ENCODE data around the gene TOR4A.

TOR4A gene

DNA sequence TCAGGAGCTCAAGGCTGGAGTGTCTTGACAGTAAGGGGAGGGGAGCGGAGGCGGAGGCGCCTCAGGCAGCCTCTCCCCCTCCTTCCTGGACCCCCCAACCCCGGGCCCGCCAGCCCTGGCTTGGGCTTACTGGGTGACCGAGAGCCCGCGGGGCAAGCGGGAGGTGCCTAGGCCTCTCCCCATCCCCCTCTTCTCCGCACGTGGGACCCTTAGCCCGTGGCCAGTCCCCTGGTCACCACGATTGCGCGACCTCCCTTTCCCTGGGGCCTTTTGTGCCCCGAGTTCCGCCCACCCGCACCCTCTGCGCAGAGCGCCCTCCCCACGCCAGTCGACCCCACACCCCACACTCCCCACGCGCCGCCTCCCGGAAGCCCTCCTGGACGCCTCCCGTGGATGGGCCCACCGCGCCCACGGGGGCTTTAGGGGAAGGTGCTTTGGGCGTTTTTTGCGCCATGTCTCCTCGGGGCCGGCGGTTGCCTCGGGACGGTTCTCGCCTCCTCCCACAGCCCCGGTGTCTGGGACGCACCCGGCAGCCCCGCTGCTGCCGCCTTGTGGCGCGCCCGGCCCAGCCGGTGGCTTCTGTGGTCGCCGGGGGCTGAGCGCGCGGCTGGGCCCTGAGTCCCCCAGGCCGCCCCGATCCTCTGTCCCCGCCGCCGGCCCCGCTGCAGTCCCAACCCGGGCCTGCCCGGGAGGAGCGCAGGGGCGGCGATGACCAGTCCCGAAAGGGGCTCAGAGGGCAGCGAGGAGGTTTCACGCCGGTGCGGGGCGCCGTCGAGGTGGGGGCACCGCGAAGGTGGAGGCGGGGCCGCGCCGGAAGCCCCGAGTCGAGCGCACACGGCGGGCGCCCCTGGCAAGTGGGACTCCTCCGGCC lies 3.2 kb downstream of the TOR4A start:
- H3K36me3 ChIP-seq (ENCODE audit: control insufficient read depth in 1 of 2, insufficient read depth in 2 of 2, low read length in 2 of 2), result peaks cover 0 to 10% of the 10 kb centered on the region in 2 donors
- no peaks in the 10 kb centered on the region for H3K27me3 ChIP-seq (ENCODE audit: control insufficient read depth in 1 of 2, insufficient read depth in 2 of 2, low read length in 2 of 2)
- no peak overlapping the region for H3K4me3 ChIP-seq (ENCODE audit: low read depth in 1 of 2, low read length in 2 of 2)
- H3K9ac ChIP-seq (ENCODE audit: low read depth in 1 of 2, low read length in 2 of 2), result no peak overlapping the region
- H3K27ac ChIP-seq (ENCODE audit: low read depth, low read length), result no peak overlapping the region
- peaks cover 17 to 30% of the 10 kb centered on the region in 2 donors for H3K4me1 ChIP-seq (ENCODE audit: control insufficient read depth in 1 of 2, insufficient read depth in 2 of 2, low read length in 2 of 2)
- no peaks in the 10 kb centered on the region for H3K9me3 ChIP-seq (ENCODE audit: control insufficient read depth in 1 of 2, low read length in 2 of 2)

DNA sequence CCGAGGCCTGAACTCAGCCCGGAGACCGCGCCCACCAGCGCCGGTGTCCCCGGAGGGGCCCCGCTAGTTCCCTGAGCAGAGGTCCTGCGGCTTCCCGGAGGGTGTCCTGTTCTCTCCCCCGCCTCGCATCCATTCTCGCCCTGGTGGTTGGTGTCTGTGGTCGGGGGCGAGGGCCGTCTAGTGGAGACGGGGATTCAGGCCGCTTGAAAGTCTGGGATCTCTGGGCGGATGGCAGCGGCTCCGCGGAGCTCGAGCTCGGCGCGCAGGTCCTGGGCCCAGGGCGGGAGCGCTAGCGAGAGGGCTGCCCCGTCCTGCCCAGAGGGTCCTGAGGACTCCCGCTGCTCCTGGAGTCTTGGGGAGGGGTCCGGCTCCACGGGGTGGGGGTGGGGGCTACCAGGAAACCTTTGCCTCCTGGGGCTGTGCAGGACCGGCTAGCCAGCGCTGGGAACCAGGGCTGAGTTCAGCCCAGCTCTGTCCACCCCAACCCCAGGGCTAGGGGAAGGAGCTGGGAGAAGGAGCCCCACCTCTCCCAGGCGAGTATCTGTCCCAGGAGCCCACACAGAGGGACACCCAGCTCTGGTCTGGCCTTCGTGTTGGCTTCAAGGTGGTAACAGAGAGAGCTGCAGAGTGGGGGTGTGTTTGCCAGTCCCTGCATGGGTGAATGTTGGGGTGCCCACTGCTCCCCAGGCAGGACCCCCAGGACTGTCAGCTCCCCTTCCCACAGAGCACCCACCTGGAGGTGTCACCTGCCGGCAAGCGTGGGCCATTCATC lies 4.0 kb downstream of the TOR4A start:
- no peaks in the 10 kb centered on the region for H3K9me3 ChIP-seq (ENCODE audit: control insufficient read depth in 1 of 2, low read length in 2 of 2)
- H3K9ac ChIP-seq (ENCODE audit: low read depth in 1 of 2, low read length in 2 of 2), result no peak overlapping the region
- no peak overlapping the region for H3K27ac ChIP-seq (ENCODE audit: low read depth, low read length)
- peaks cover 9 to 22% of the 10 kb centered on the region in 2 donors for H3K4me1 ChIP-seq (ENCODE audit: control insufficient read depth in 1 of 2, insufficient read depth in 2 of 2, low read length in 2 of 2)
- no peak overlapping the region for H3K4me3 ChIP-seq (ENCODE audit: low read depth in 1 of 2, low read length in 2 of 2)
- H3K36me3 ChIP-seq (ENCODE audit: control insufficient read depth in 1 of 2, insufficient read depth in 2 of 2, low read length in 2 of 2), result peaks cover 0 to 10% of the 10 kb centered on the region in 2 donors
- no peaks in the 10 kb centered on the region for H3K27me3 ChIP-seq (ENCODE audit: control insufficient read depth in 1 of 2, insufficient read depth in 2 of 2, low read length in 2 of 2)

DNA sequence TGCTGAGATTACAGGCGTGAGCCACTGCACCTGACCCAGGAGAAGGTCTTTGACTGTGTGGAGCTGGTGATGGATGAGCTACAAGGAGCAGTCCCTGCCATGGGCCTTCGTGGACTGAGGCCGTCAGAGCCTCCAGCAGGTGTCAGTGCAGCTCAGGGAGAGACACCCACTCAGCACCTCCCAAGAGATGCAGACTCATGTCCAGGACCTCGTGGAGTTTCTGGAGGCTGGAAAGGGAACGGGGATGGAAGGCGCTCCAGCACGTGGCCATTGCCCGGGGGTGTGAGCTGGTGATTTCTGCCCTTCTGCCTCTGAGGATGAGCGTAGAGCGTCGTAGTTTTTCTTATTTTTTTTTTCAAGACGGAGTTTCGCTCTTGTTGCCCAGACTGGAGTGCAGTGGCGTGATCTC lies 9.5 kb downstream of the TOR4A start:
- Histone ChIP-seq H3K9me3 (ENCODE audit: control insufficient read depth in 1 of 2, low read length in 2 of 2) (no peaks in the 10 kb centered on the region), H3K27me3 (ENCODE audit: control insufficient read depth in 1 of 2, insufficient read depth in 2 of 2, low read length in 2 of 2) (no peaks in the 10 kb centered on the region), H3K4me3 (ENCODE audit: low read depth in 1 of 2, low read length in 2 of 2) (no peak overlapping the region), H3K9ac (ENCODE audit: low read depth in 1 of 2, low read length in 2 of 2) (no peak overlapping the region), H3K4me1 (ENCODE audit: control insufficient read depth in 1 of 2, insufficient read depth in 2 of 2, low read length in 2 of 2) (no peaks in the 10 kb centered on the region), H3K36me3 (ENCODE audit: control insufficient read depth in 1 of 2, insufficient read depth in 2 of 2, low read length in 2 of 2) (no peaks in the 10 kb centered on the region), H3K27ac (ENCODE audit: low read depth, low read length) (no peak overlapping the region)

DNA sequence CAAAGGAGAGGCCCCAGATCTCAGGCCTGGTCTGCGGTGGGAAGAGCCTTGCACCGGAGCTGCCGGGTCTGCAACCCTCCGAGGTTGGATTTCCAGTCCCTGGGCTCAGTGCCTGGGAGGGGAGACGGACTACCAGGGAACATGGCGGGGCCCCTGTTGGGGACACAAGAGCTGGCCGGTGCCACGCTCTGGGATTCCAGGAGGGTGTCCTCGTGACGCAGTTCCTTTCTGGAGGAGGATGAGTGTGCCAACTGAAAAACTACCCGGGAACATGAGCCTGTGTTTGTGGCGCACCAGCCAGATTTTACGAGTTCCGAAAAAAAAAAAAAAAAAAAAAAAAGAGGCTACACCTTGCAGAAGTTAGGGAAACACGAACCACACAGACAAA lies 15.6 kb downstream of the TOR4A start:
- peak overlapping the region in 1 of 2 donors; percentile 2 for H3K4me3 ChIP-seq (ENCODE audit: low read depth in 1 of 2, low read length in 2 of 2)
- H3K4me1 ChIP-seq (ENCODE audit: control insufficient read depth in 1 of 2, insufficient read depth in 2 of 2, low read length in 2 of 2), result peaks cover 25 to 30% of the 10 kb centered on the region in 2 donors
- peak overlapping the region; percentile 71 for H3K27ac ChIP-seq (ENCODE audit: low read depth, low read length)
- H3K9me3 ChIP-seq (ENCODE audit: control insufficient read depth in 1 of 2, low read length in 2 of 2), result no peaks in the 10 kb centered on the region
- H3K36me3 ChIP-seq (ENCODE audit: control insufficient read depth in 1 of 2, insufficient read depth in 2 of 2, low read length in 2 of 2), result no peaks in the 10 kb centered on the region
- peaks cover 5 to 8% of the 10 kb centered on the region in 2 donors for H3K27me3 ChIP-seq (ENCODE audit: control insufficient read depth in 1 of 2, insufficient read depth in 2 of 2, low read length in 2 of 2)
- H3K9ac ChIP-seq (ENCODE audit: low read depth in 1 of 2, low read length in 2 of 2), result peak overlapping the region; percentile 6 to 66

DNA sequence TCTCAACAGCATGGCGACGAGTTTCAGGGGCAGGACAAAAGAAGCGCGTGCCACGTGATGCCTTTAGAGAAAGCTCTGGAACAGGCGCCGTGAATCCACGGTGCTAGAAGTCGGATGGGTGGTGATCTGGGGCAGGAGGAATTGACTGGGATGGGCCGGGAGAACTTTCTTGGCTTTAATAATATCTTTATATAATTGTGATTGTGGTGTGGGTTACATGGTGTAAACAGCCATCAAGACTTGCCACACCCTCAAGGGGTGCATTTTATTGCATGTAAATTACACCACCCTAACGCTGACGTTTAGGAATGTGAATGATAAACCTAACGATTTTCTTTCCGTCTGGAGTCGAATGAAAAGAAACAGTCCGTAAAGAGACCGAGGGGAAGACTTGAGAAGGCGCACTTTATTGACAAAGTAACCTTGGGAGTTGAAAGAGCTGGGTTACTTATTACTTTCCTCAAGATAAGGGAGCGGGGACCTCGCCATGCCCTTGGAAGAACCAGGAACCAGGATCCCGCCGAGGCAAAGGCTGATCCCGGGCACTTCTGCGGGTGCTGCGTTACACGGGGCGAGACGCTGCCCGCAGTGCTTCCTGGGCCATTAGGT lies 16.1 kb downstream of the TOR4A start:
- peaks cover 25 to 35% of the 10 kb centered on the region in 2 donors for H3K4me1 ChIP-seq (ENCODE audit: control insufficient read depth in 1 of 2, insufficient read depth in 2 of 2, low read length in 2 of 2)
- H3K27ac ChIP-seq (ENCODE audit: low read depth, low read length), result peak overlapping the region; percentile 90
- H3K36me3 ChIP-seq (ENCODE audit: control insufficient read depth in 1 of 2, insufficient read depth in 2 of 2, low read length in 2 of 2), result no peaks in the 10 kb centered on the region
- H3K9ac ChIP-seq (ENCODE audit: low read depth in 1 of 2, low read length in 2 of 2), result peak overlapping the region; percentile 6 to 66
- peak overlapping the region; percentile 2 for H3K4me3 ChIP-seq (ENCODE audit: low read depth in 1 of 2, low read length in 2 of 2)
- H3K27me3 ChIP-seq (ENCODE audit: control insufficient read depth in 1 of 2, insufficient read depth in 2 of 2, low read length in 2 of 2), result peaks cover 8 to 9% of the 10 kb centered on the region in 2 donors
- H3K9me3 ChIP-seq (ENCODE audit: control insufficient read depth in 1 of 2, low read length in 2 of 2), result no peaks in the 10 kb centered on the region

DNA sequence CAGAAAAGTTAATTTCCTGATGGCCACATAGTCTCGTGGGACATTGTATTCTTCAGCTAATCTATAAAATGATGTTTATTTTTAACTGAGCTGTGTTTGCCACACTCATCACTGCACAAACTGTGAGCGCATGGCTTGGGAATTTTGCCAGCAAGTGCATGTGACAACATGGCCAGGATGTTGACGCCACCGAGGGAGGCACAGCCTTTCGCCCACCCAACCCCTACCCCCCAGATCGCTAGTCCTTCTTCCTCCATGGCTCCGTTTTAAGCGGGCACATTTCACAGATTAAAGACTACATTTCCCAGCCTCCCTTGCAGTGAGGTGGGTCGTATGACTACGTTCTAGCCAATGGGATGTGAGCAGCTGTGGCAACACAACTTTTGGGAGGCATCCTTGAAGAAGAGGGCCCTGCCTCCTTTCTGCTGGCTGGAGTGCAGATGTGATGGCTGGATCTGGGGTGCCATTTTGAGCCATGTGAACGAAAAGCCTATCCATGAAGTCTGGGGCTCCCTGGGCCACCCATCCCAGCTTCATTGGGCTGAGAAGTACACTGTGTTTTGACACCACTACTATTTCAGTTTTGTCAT lies 16.7 kb downstream of the TOR4A start:
- H3K27me3 ChIP-seq (ENCODE audit: control insufficient read depth in 1 of 2, insufficient read depth in 2 of 2, low read length in 2 of 2), result peaks cover 8 to 9% of the 10 kb centered on the region in 2 donors

DNA sequence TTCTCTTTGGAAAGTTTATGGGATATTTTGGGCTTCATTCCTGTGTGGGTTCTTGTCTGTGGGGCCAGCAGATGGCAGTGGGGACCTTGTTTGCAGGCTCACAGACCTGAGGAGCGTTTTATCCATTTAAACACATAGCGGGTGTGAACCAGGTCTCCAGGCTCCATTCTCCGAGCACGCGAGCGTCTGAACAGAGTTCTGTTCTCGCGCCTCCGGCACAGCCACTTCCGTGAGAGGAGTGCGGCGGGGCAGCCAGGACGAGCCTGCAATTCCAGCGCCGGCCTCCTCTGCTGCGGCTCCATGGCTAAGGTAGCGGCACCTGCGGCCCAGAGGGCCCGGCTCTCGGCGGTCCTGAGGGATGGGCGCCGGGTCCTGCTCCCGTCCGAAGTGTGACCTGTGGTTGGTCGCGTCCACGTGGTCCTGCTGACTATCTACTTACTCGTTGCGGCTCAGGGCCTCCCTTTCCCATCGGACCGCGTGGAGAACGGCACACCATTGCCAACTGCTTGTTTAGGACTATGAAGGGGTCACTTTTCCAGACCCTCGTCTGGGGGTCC lies 17.2 kb downstream of the TOR4A start:
- no peaks in the 10 kb centered on the region for H3K9me3 ChIP-seq (ENCODE audit: control insufficient read depth in 1 of 2, low read length in 2 of 2)
- peak overlapping the region; percentile 6 to 57 for H3K9ac ChIP-seq (ENCODE audit: low read depth in 1 of 2, low read length in 2 of 2)
- peak overlapping the region in 1 of 2 donors; percentile 15 for H3K4me3 ChIP-seq (ENCODE audit: low read depth in 1 of 2, low read length in 2 of 2)
- H3K36me3 ChIP-seq (ENCODE audit: control insufficient read depth in 1 of 2, insufficient read depth in 2 of 2, low read length in 2 of 2), result no peaks in the 10 kb centered on the region
- H3K4me1 ChIP-seq (ENCODE audit: control insufficient read depth in 1 of 2, insufficient read depth in 2 of 2, low read length in 2 of 2), result peaks cover 25 to 43% of the 10 kb centered on the region in 2 donors
- H3K27me3 ChIP-seq (ENCODE audit: control insufficient read depth in 1 of 2, insufficient read depth in 2 of 2, low read length in 2 of 2), result peaks cover 8 to 9% of the 10 kb centered on the region in 2 donors
- H3K27ac ChIP-seq (ENCODE audit: low read depth, low read length), result peak overlapping the region; percentile 90

More for the DNA sequence above, 16.7 kb downstream of the TOR4A start:
- Histone ChIP-seq H3K36me3 (ENCODE audit: control insufficient read depth in 1 of 2, insufficient read depth in 2 of 2, low read length in 2 of 2) (no peaks in the 10 kb centered on the region), H3K9me3 (ENCODE audit: control insufficient read depth in 1 of 2, low read length in 2 of 2) (no peaks in the 10 kb centered on the region), H3K9ac (ENCODE audit: low read depth in 1 of 2, low read length in 2 of 2) (peak overlapping the region; percentile 6 to 57), H3K4me1 (ENCODE audit: control insufficient read depth in 1 of 2, insufficient read depth in 2 of 2, low read length in 2 of 2) (peaks cover 25 to 41% of the 10 kb centered on the region in 2 donors), H3K4me3 (ENCODE audit: low read depth in 1 of 2, low read length in 2 of 2) (peak overlapping the region in 1 of 2 donors; percentile 2), H3K27ac (ENCODE audit: low read depth, low read length) (peak overlapping the region; percentile 90)

DNA sequence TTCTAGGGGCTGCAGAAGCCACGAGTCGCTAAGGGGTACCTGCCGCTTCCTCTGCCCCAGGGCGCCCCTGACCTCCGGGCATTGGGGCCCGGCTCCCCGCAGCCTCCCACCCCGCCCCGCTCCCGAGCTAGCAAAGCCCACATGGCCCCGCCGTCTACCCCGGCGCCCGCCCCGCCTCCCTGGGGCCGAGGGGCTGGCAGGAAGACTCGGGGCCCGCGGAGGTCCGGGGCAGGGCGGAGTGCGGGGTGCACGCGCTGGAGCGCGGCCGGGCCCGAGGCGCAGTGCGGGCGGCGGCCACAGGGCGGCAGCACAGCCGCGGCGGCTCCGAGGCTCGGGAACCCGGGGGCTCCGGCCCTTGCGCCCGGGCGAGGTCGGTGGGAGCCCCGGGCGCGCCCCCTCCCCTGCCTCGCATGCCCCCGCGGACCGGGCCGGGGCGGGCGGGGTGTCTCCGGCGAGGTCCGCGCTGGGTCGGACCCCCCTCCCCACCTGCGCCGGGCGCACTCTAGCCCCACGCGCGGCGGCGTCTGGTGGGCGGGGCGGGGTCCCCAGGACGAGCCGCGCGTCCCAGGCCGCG lies 17.8 kb downstream of the TOR4A start:
- H3K4me3 ChIP-seq (ENCODE audit: low read depth in 1 of 2, low read length in 2 of 2), result peak overlapping the region in 1 of 2 donors; percentile 15

More for the DNA sequence above, 17.8 kb downstream of the TOR4A start:
- Histone ChIP-seq H3K9ac (ENCODE audit: low read depth in 1 of 2, low read length in 2 of 2) (peak overlapping the region in 1 of 2 donors; percentile 51), H3K4me1 (ENCODE audit: control insufficient read depth in 1 of 2, insufficient read depth in 2 of 2, low read length in 2 of 2) (peaks cover 25 to 43% of the 10 kb centered on the region in 2 donors), H3K27ac (ENCODE audit: low read depth, low read length) (peak overlapping the region; percentile 96), H3K27me3 (ENCODE audit: control insufficient read depth in 1 of 2, insufficient read depth in 2 of 2, low read length in 2 of 2) (peaks cover 8 to 9% of the 10 kb centered on the region in 2 donors), H3K9me3 (ENCODE audit: control insufficient read depth in 1 of 2, low read length in 2 of 2) (no peaks in the 10 kb centered on the region), H3K36me3 (ENCODE audit: control insufficient read depth in 1 of 2, insufficient read depth in 2 of 2, low read length in 2 of 2) (no peaks in the 10 kb centered on the region)

All from duodenal mucosa (tissue), 2 donors.